ENCODE results near the gene NFYB.

GRCh38 chr12:104143918-104144317 is 5.9 kb upstream of the NFYB start:
- no peak for TF ChIP-seq TAF1 (IDR thresholded peaks at IDR 0.05; ENCODE audit: low read depth)
- no peak for TF ChIP-seq TCF12 (IDR thresholded peaks at IDR 0.05; ENCODE audit: low read depth)
